SK-MEL-5 (cell line): ENCODE measurements around the gene GPR179. TPM values are rescaled to one million over a fixed set of nuclear protein-coding genes. Genes with fewer than 3 reads are reported as not detected.

Experiments
- total RNA-seq: library from RNA; depleted of rRNA; stranded (reverse); fragments of >200 nt; shearing (Covaris generic); gene quantifications from 2 replicates; pipeline ENCODE4 v1.2.3, GENCODE V29; 2014; rRNA removed

The GPR179 gene
- total RNA-seq, 1 experiment from 2014 or later, result 0.11 TPM

Other genes starting within 250 kb of the GPR179 start
- not detected in 2 replicates for gene TBC1D3E, start 216.0 kb downstream of the GPR179 start, total RNA-seq
- gene TBC1D3, start 151.4 kb downstream of the GPR179 start, total RNA-seq, result not detected in 2 replicates
- gene MRPL45, start 46.8 kb downstream of the GPR179 start, total RNA-seq, result 75.9 and 80.0 TPM in 2 replicates
- gene SOCS7, start 7.9 kb upstream of the GPR179 start, total RNA-seq, result 17.3 and 21.3 TPM in 2 replicates
- gene ARHGAP23, start 84.5 kb upstream of the GPR179 start, total RNA-seq, result 0.34 and 1.0 TPM in 2 replicates